ENCODE data around the gene ARMC2. TPM values are rescaled to one million over a fixed set of nuclear protein-coding genes. Genes with fewer than 3 reads are reported as not detected.

Gene ARMC2
- total RNA-seq, 2 experiments from 2014 or later: 2.6 to 8.4 TPM

GRCh38 chr6:108989700-108990099 lies 141.5 kb downstream of the ARMC2 start:
- Histone ChIP-seq H3K4me3 (ENCODE audit: low read depth, low read length, poor library complexity, severe bottlenecking) (no peak overlapping the region), H3K4me2 (ENCODE audit: low read length) (no peak overlapping the region), H3K4me1 (ENCODE audit: insufficient read depth, low read length, poor library complexity, severe bottlenecking) (no peaks in the 10 kb centered on the region), H3K27ac (ENCODE audit: low read depth, low read length, poor library complexity, severe bottlenecking) (no peak overlapping the region), H3K9me3 (ENCODE audit: low read length) (no peaks in the 10 kb centered on the region), H3K36me3 (ENCODE audit: insufficient read depth, low read length) (peaks cover 10% of the 10 kb centered on the region), H3K79me2 (ENCODE audit: insufficient read depth, low read depth, low read length) (no peaks in the 10 kb centered on the region), H3K9me2 (ENCODE audit: insufficient read depth, low read length) (no peaks in the 10 kb centered on the region), H2AFZ (ENCODE audit: low read length) (no peak overlapping the region), H4K20me1 (ENCODE audit: insufficient read depth, low read length) (no peaks in the 10 kb centered on the region)
- no TSS peak for BruUV-seq (replicated peaks)
- no peak for DNase-seq (ENCODE audit: low spot score)
- ChIA-PET POLR2A (interaction anchor here (0.6 kb wide), 1 partner anchor 326 kb away, joined by 3 read pairs; no protein-coding TSS in a partner anchor), CTCF (ENCODE audit: unreplicated experiment) (no interaction called here)
- intact Hi-C loops (cut with micrococcal nuclease; ENCODE audit: unreplicated experiment): no loop called here
- TF ChIP-seq EZH2phosphoT487 (IDR thresholded peaks at IDR 0.05; ENCODE audit: borderline replicate concordance, low read depth, low read length): no peak

DNA sequence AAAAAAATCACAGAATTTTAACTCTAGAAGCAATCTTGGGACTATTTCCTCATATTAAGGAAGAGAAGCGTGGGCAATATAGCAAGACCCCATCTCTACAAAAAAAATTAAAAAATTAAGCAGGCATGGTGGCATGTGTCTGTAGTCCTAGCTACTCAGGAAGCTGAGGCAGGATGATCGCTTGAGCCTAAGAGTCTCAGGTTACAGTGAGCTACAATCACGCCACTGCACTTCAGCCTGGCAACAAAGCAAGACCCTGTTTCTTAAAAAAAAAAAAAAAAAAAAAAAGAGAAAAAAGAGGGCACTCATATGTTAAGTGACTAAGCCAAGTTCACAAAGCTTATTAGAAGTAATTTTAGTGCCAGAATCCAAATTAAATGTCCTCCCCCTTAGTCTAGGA lies 145.7 kb downstream of the ARMC2 start:
- no TSS peak for BruUV-seq (replicated peaks)
- no peak for DNase-seq (ENCODE audit: low spot score)
- intact Hi-C loops (cut with micrococcal nuclease; ENCODE audit: unreplicated experiment): no loop called here
- TF ChIP-seq CTCF (conservative IDR thresholded peaks at IDR 0.05; ENCODE audit: low read length) (no peak), EZH2phosphoT487 (IDR thresholded peaks at IDR 0.05; ENCODE audit: borderline replicate concordance, low read depth, low read length) (no peak)
- no peaks in the 10 kb centered on the region for H3K79me2 ChIP-seq (ENCODE audit: insufficient read depth, low read depth, low read length)
- no peaks in the 10 kb centered on the region for H3K4me1 ChIP-seq (ENCODE audit: insufficient read depth, low read length, poor library complexity, severe bottlenecking)
- no peak overlapping the region for H2AFZ ChIP-seq (ENCODE audit: low read length)
- no peak overlapping the region for H3K4me3 ChIP-seq (ENCODE audit: low read depth, low read length, poor library complexity, severe bottlenecking)
- H3K9me2 ChIP-seq (ENCODE audit: insufficient read depth, low read length): no peaks in the 10 kb centered on the region
- H4K20me1 ChIP-seq (ENCODE audit: insufficient read depth, low read length): no peaks in the 10 kb centered on the region
- ChIA-PET CTCF (ENCODE audit: unreplicated experiment) (no interaction called here), POLR2A (interaction anchor here (0.7 to 1.8 kb wide), 4 partner anchors 38 to 49 kb away, joined by 3 to 4 read pairs (median 4); no protein-coding TSS in a partner anchor)
- peaks cover 10% of the 10 kb centered on the region; the same call in 1 of the 2 replicates for H3K36me3 ChIP-seq (ENCODE audit: insufficient read depth, low read length)
- no peaks in the 10 kb centered on the region for H3K9me3 ChIP-seq (ENCODE audit: low read length)
- no peak overlapping the region for H3K27ac ChIP-seq (ENCODE audit: low read depth, low read length, poor library complexity, severe bottlenecking)
- no peak overlapping the region for H3K4me2 ChIP-seq (ENCODE audit: low read length)

- Histone ChIP-seq H3K4me1 (ENCODE audit: insufficient read depth, low read length, poor library complexity, severe bottlenecking) (no peaks in the 10 kb centered on the region), H3K27ac (ENCODE audit: low read depth, low read length, poor library complexity, severe bottlenecking) (no peak overlapping the region), H3K79me2 (ENCODE audit: insufficient read depth, low read depth, low read length) (no peaks in the 10 kb centered on the region), H3K4me2 (ENCODE audit: low read length) (no peak overlapping the region), H3K9me3 (ENCODE audit: low read length) (no peaks in the 10 kb centered on the region), H3K36me3 (ENCODE audit: insufficient read depth, low read length) (peaks cover 3% of the 10 kb centered on the region; the same call in 1 of the 2 replicates), H3K9me2 (ENCODE audit: insufficient read depth, low read length) (no peaks in the 10 kb centered on the region), H2AFZ (ENCODE audit: low read length) (no peak overlapping the region), H4K20me1 (ENCODE audit: insufficient read depth, low read length) (no peaks in the 10 kb centered on the region), H3K4me3 (ENCODE audit: low read depth, low read length, poor library complexity, severe bottlenecking) (no peak overlapping the region)
- DNase-seq (ENCODE audit: low spot score): no peak
- TF ChIP-seq CTCF (conservative IDR thresholded peaks at IDR 0.05; ENCODE audit: low read length) (no peak), EZH2phosphoT487 (IDR thresholded peaks at IDR 0.05; ENCODE audit: borderline replicate concordance, low read depth, low read length) (no peak)
- ChIA-PET POLR2A (no interaction called here), CTCF (ENCODE audit: unreplicated experiment) (no interaction called here)
- BruUV-seq (replicated peaks): no TSS peak
- intact Hi-C loops (cut with micrococcal nuclease; ENCODE audit: unreplicated experiment): no loop called here
Observed at GRCh38 chr6:108995296-108995695, 147.1 kb downstream of the ARMC2 start.

Data from OCI-LY7 (cell line).